SK-N-SH treated with all-trans-retinoic acid at 6 μM for 48 hours (cell line): Measurements from ENCODE around the gene EXTL1.

Source experiments
- ARNTL ChIP-seq: fragments of 450-650 bp; formaldehyde crosslinking; IDR thresholded peaks from 2 replicates; pipeline ENCODE4 v1.5.0; 2020; ENCODE audit warnings: low read depth, mild to moderate bottlenecking, moderate library complexity, borderline replicate concordance
- BACH2 ChIP-seq: fragments of 250-450 bp; sonication (Bioruptor Pico); IDR thresholded peaks from 2 replicates; pipeline ENCODE4 v1.9.0; 2021; ENCODE audit warnings: mild to moderate bottlenecking, borderline replicate concordance
- OSR1 ChIP-seq: fragments of 250-450 bp; sonication (Bioruptor Pico); IDR thresholded peaks from 2 replicates; pipeline ENCODE4 v1.8.0; 2022; ENCODE audit warnings: moderate library complexity, mild to moderate bottlenecking, inconsistent platforms
- PATZ1 ChIP-seq: fragments of 250-450 bp; sonication (Bioruptor Pico); IDR thresholded peaks from 2 replicates; pipeline ENCODE4 v1.8.0; 2020; ENCODE audit warnings: mild to moderate bottlenecking, moderate library complexity, borderline replicate concordance
- ZFP3 ChIP-seq: fragments of 250-450 bp; sonication (Bioruptor Pico); IDR thresholded peaks from 2 replicates; pipeline ENCODE4 v1.5.0; 2020; ENCODE audit warnings: mild to moderate bottlenecking, moderate library complexity
- ZFP30 ChIP-seq: fragments of 450-650 bp; formaldehyde crosslinking; IDR thresholded peaks from 2 replicates; pipeline ENCODE4 v1.5.0; 2022; ENCODE audit warnings: mild to moderate bottlenecking, moderate library complexity

DNA sequence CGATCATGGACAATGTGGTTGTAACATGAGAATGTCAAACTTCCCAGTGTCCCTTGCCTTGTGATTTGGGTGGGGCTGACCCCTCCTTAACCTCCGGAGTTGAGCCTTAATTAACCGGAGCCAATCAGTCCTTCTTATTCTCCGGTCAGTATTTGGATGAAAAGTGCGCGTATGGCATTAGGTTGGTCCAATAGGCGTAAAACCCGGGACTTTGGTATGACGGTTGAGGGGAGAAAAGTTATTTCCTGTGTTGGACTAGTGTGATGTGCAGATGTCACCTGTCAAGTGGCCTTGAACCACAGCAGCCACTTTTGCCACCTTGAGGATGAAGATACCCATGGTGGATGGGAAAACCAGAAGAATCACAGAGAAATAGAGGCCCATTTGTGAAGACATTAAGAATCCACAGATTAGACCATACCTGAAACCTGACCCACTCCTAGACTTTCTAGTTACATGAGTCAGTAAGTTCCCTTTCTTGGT lies 28.8 kb upstream of the EXTL1 start:
- TF ChIP-seq ZFP30 (CRISPR knock-in tag), result no peak
- no peak for TF ChIP-seq OSR1 (CRISPR knock-in tag)
- no peak for TF ChIP-seq ARNTL
- no peak for TF ChIP-seq ZFP3
- no peak for TF ChIP-seq PATZ1
- TF ChIP-seq BACH2, result no peak
